Aorta (tissue), 5 donors: Measurements from ENCODE around the gene METAP1. TPM values are rescaled to one million over a fixed set of nuclear protein-coding genes. Genes with fewer than 3 reads are reported as not detected.
"Not testable (repeated sequence)": the region's sequence is repeated elsewhere in the genome, so short reads cannot be mapped to it uniquely, and the experiment has no call there.

ENCODE experiments used
- ATAC-seq: fragments of 200-7000 bp; cut with Tn5 transposase; one replicate; pipeline ENCODE4 v1.9.1; 2022; ENCODE audit warnings: moderate library complexity; ENCODE audit not compliant: low FRiP score
- DNase-seq, 2 donors: peaks; one replicate each; pipeline ENCODE4 v3.0.0-alpha.2; 2020
- H3K27ac ChIP-seq, 2 donors: one replicate each; pipeline ENCODE4 v1.5.1; 2013; ENCODE audit warnings: low read length in 2 of 2, mild to moderate bottlenecking in 2 of 2, moderate library complexity in 2 of 2, control low read depth in 1 of 2, inconsistent platforms in 1 of 2, low read depth in 1 of 2
- H3K27me3 ChIP-seq, 2 donors: one replicate each; pipeline ENCODE4 v1.6.1; 2013; ENCODE audit warnings: control low read depth in 1 of 2, low read length in 1 of 2, mild to moderate bottlenecking in 1 of 2, moderate library complexity in 1 of 2; ENCODE audit not compliant: insufficient read depth in 2 of 2, control insufficient read depth in 1 of 2
- H3K36me3 ChIP-seq, 2 donors: one replicate each; pipeline ENCODE4 v1.6.1; 2013; ENCODE audit warnings: control low read depth in 1 of 2, low read length in 1 of 2, mild to moderate bottlenecking in 1 of 2; ENCODE audit not compliant: insufficient read depth in 2 of 2, control insufficient read depth in 1 of 2
- H3K4me1 ChIP-seq, 2 donors: one replicate each; pipeline ENCODE4 v1.6.1; 2013; ENCODE audit warnings: low read length in 2 of 2, control low read depth in 1 of 2, mild to moderate bottlenecking in 1 of 2, moderate library complexity in 1 of 2; ENCODE audit not compliant: insufficient read depth in 2 of 2, control insufficient read depth in 1 of 2
- H3K4me3 ChIP-seq, 2 donors: one replicate each; pipeline ENCODE4 v1.5.1; 2013; ENCODE audit warnings: low read length in 2 of 2, control low read depth in 1 of 2, mild to moderate bottlenecking in 1 of 2
- H3K9me3 ChIP-seq: one replicate; pipeline ENCODE4 v1.6.1; 2013; ENCODE audit warnings: mild to moderate bottlenecking, low read length; ENCODE audit not compliant: control insufficient read depth
- WGBS, 2 donors: extraction: QIAGEN DNeasy Blood & Tissue Kit; methylation state at CpG; one replicate each; pipeline ENCODE4 v1.1.7; 2013; 5-methylcytosine and 5-hydroxymethylcytosine counted together
- intact Hi-C, 2 donors: fragments of 100-400 bp; cut with DNase I; formaldehyde crosslinking; loops; one replicate each; pipeline versions ENCODE4 v1.14.2 to v1.15.0; 2022
- polyA plus RNA-seq, 2 donors: library from polyadenylated mRNA; stranded (reverse); fragments of 200-250 nt; gene quantifications; one replicate each; pipeline ENCODE4 v1.2.3, GENCODE V29; 2013
- total RNA-seq, 2 donors: library from RNA; stranded (reverse); fragmentation: NEBNext Ultra II Directional; extraction: Animal tissue kit (Norgen Biotek cat#: 25700); gene quantifications; one replicate each; pipeline ENCODE4 v1.2.1, GENCODE V29; 2021
- donor health status: healthy with polysubstance abuse.
- donor health status: Bipolar disorder and iron deficiency.
- donor health status: DM: no; HTN: no; CAD: no.
- donor health status: DM: no; HTN: no; CAD: no.
- donor health status: DM: yes; HTN: yes; CAD: no.

The METAP1 gene
- total and polyA plus RNA-seq, 4 donors = 40.2 to 61.4 (median 52.7) TPM

GRCh38 chr4:99011910-99012309, 16.4 kb downstream of the METAP1 start:
- ATAC-seq (no peak), DNase-seq (no peak)
- Histone ChIP-seq H3K36me3 (no peaks in the 10 kb centered on the region), H3K4me1 (peaks cover 2 to 4% of the 10 kb centered on the region in 2 donors), H3K9me3 (no peaks in the 10 kb centered on the region), H3K27me3 (no peaks in the 10 kb centered on the region), H3K4me3 (no peak overlapping the region), H3K27ac (no peak overlapping the region)
- intact Hi-C loops = no loop called here
- WGBS, 2 donors = 71 to 96% methylated on average over 4 of the region's 4 CpGs

DNA sequence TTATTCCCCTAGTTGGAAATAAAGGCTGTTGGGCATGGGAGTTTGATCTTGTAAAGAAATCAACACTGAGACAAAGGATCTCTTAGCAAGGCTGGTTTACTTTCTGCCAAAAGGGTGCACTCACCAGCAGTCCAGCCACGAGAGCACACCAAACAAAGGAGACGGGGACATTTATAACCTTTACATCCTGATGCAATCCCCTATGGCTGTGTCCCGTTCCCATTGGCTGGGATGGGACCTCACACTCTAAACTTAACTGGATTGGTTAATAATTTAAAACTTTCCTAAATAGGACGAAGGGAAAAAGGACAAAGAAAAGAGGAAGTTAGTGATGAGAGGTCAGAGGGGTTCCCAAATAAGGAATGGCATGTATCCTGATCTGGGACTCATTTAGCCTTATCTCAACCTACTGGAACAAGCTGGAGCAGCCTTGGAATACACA, 17.9 kb downstream of the METAP1 start:
- peak overlapping the region in 1 of 2 donors; percentile 43 for H3K27ac ChIP-seq
- no peaks in the 10 kb centered on the region for H3K36me3 ChIP-seq
- DNase-seq = no peak
- H3K27me3 ChIP-seq = no peaks in the 10 kb centered on the region
- intact Hi-C loops = no loop called here
- 7 to 17% methylated on average over 4 of the region's 4 CpGs for WGBS, 2 donors
- H3K9me3 ChIP-seq = no peaks in the 10 kb centered on the region
- H3K4me3 ChIP-seq = no peak overlapping the region
- peaks cover 2 to 4% of the 10 kb centered on the region in 2 donors for H3K4me1 ChIP-seq
- ATAC-seq = peak; percentile 74

DNA sequence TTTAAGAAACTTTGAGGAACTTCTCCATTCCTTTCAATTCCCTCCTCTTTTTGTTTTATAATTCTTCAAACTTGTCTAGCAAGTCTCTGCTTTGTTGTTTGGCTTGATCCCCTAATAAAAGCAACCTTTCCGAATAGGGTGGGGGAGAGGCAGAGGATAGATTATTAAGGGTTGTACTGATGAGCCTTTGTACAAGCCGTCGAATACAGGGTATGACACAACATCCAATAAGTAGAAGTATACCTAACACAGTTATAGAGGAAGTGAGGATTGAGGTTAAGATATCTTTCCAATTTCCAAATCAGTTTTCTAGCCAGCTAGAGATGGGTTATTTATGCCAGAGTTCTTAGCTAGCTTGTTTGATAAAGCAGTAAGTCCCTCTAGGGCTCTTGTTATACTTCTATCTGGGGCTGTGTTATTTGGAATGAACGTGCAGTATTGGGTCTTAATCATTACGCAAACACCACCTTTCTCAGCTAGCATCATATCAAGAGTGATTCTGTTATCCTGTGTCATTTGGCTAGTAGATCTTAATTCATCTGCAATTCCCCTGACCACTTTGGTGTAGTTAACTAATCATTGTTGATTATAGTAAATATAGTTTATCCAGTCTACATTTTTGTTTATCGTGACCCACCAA, 18.5 kb downstream of the METAP1 start:
- H3K4me3 ChIP-seq = no peak overlapping the region

GRCh38 chr4:99021386-99021785, 25.9 kb downstream of the METAP1 start:
- H3K4me1 ChIP-seq = peaks cover 0 to 8% of the 10 kb centered on the region in 2 donors
- ATAC-seq = no peak
- no peaks in the 10 kb centered on the region for H3K27me3 ChIP-seq
- no peak overlapping the region for H3K4me3 ChIP-seq
- WGBS, 2 donors = 94% methylated on average over 5 of the region's 5 CpGs
- intact Hi-C loops = no loop called here
- H3K27ac ChIP-seq = no peak overlapping the region
- DNase-seq = no peak
- H3K36me3 ChIP-seq = peaks cover 0 to 6% of the 10 kb centered on the region in 2 donors
- peaks cover 1% of the 10 kb centered on the region for H3K9me3 ChIP-seq

More for the DNA sequence above, 18.5 kb downstream of the METAP1 start:
- WGBS, 2 donors = 75 to 90% methylated on average over 6 of the region's 6 CpGs
- intact Hi-C loops = no loop called here
- Histone ChIP-seq H3K27ac (peak overlapping the region; percentile 56 to 87), H3K27me3 (no peaks in the 10 kb centered on the region), H3K36me3 (no peaks in the 10 kb centered on the region), H3K4me1 (peaks cover under 1 to 4% of the 10 kb centered on the region in 2 donors), H3K9me3 (no peaks in the 10 kb centered on the region)
- ATAC-seq (no peak), DNase-seq (no peak)

DNA sequence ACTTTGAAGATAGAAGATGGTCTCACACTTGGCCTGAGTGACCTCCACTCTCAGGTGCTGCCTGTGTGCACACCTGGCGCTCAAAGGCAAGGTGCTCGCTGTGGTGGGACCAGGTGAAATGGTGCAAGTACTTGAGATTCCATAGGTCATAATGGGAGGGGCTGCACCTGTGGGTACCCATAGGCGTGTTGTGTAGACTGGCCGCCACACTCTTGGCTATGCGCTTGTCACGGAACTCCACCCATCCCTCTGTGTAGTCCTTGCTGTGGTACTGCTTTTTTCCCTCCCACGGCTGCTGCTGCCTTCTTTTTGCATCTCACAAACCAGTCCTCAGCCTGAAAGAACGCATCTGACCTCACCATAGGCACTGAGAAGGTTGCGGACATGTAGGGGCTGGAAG, 27.0 kb downstream of the METAP1 start:
- DNase-seq (no peak), ATAC-seq (no peak)
- intact Hi-C loops = no loop called here

DNA sequence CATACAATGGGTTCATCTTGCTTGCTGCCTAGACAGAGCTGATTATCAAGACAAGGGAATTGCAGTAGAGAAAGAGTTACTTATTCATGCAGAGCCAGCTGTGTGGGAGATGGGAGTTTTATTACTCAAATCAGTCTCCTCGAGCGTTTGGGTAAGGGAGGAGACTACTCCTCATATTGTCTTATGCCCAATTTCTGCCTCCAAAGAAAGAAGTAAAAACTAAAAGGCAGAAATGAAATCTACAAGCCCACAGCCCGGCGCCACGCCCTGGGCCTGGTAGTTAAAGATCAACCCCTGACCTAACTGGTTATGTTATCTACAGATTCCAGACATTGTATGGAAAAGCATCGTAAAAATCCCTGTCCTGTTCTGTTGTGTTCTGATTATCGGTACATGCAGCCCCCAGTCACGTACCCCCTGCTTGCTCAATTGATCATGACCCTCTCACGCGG, 28.3 kb downstream of the METAP1 start:
- intact Hi-C loops, DNase-seq, H3K36me3 ChIP-seq, H3K4me1 ChIP-seq, H3K27me3 ChIP-seq, H3K9me3 ChIP-seq, H3K27ac ChIP-seq, ATAC-seq, H3K4me3 ChIP-seq: not testable (repeated sequence)
- WGBS, 2 donors = 87 to 88% methylated on average over 10 of the region's 10 CpGs

More for the DNA sequence above, 27.0 kb downstream of the METAP1 start:
- WGBS, 2 donors = 90 to 98% methylated on average over 9 of the region's 9 CpGs
- peaks cover 0 to 9% of the 10 kb centered on the region in 2 donors for H3K4me1 ChIP-seq
- no peak overlapping the region for H3K4me3 ChIP-seq
- no peak overlapping the region for H3K27ac ChIP-seq
- H3K27me3 ChIP-seq = no peaks in the 10 kb centered on the region
- peaks cover 0 to 6% of the 10 kb centered on the region in 2 donors for H3K36me3 ChIP-seq
- peaks cover 1% of the 10 kb centered on the region for H3K9me3 ChIP-seq

DNA sequence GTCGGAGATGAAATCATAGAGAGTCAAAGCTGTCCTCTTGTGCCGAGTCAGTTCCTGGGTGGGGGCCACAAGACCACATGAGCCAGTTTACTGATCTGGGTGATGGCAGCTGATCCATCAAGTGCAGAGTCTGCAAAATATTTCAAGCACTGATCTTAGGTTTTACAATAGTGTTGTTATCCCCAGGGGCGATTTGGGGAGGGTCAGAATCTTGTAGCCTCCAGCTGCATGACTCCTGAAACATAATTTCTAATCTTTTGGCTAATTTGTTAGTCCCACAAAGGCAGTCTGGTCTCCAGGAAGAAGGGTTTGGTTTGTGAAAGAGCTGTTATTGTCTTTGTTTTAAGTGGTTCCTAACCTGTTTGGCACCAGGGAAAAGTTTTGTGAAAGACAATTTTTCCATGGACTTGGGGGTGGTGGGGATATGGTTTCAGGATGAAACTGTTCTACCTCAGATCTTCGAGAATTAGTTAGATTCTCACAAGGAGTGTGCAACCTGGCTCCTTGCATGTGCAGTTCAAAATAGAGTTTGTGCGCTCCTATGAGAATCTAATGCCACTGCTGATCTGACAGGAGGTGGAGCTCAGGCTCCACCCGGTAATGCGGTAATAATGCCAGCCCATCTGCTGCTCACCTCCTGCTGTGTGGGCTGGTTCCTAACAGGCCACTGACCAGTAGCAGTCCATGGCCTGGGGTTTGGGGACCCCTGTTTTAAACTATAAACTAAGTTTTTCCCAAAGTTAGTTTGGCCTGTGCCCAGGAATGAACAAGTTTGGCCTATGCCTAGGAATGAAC, 29.2 kb downstream of the METAP1 start:
- Histone ChIP-seq H3K27ac (no peak overlapping the region), H3K36me3 (no peaks in the 10 kb centered on the region), H3K27me3 (no peaks in the 10 kb centered on the region), H3K9me3 (peaks cover 1% of the 10 kb centered on the region), H3K4me1 (peaks cover 1 to 9% of the 10 kb centered on the region in 2 donors), H3K4me3 (no peak overlapping the region)
- DNase-seq (no peak), ATAC-seq (no peak)
- intact Hi-C loops = no loop called here
- 58 to 82% methylated on average over 7 of the region's 7 CpGs for WGBS, 2 donors

- ATAC-seq (no peak), DNase-seq (no peak)
- Histone ChIP-seq H3K36me3 (peaks cover 0 to 2% of the 10 kb centered on the region in 2 donors), H3K4me1 (peaks cover 1 to 9% of the 10 kb centered on the region in 2 donors), H3K27me3 (no peaks in the 10 kb centered on the region), H3K4me3 (no peak overlapping the region), H3K27ac (no peak overlapping the region), H3K9me3 (peaks cover 1% of the 10 kb centered on the region)
- intact Hi-C loops = no loop called here
- 71 to 90% methylated on average over 1 of the region's 1 CpG for WGBS, 2 donors
Measured at GRCh38 chr4:99025506-99025905, 30.0 kb downstream of the METAP1 start.
